Upper lobe of left lung (tissue), 6 donors: ENCODE data around the gene TRPM5. TPM values are rescaled to one million over a fixed set of nuclear protein-coding genes. Genes with fewer than 3 reads are reported as not detected.

Source experiments
- ATAC-seq, 2 donors: fragments of 200-7000 bp; cut with Tn5 transposase; one replicate each; pipeline ENCODE4 v1.9.1; 2022; ENCODE audit warnings: mild to moderate bottlenecking in 2 of 2, moderate library complexity in 2 of 2; ENCODE audit not compliant: low FRiP score in 2 of 2
- DNase-seq, 2 donors: peaks; one replicate each; pipeline ENCODE4 v3.0.0-alpha.2; 2019 to 2020
- H3K27ac ChIP-seq, 4 donors: fragments of 200-600 bp; sonication (generic); one replicate each; pipeline ENCODE4 v1.5.1; 2016 to 2019
- H3K27me3 ChIP-seq, 4 donors: fragments of 200-600 bp; sonication (generic); one replicate each; pipeline ENCODE4 v1.5.1; 2017 to 2019
- H3K36me3 ChIP-seq, 4 donors: fragments of 200-600 bp; sonication (generic); one replicate each; pipeline ENCODE4 v1.5.1; 2016 to 2019
- H3K4me1 ChIP-seq, 4 donors: fragments of 200-600 bp; sonication (generic); one replicate each; pipeline ENCODE4 v1.5.1; 2018 to 2019
- H3K4me3 ChIP-seq, 4 donors: fragments of 200-600 bp; sonication (generic); one replicate each; pipeline ENCODE4 v1.5.1; 2017 to 2019; ENCODE audit warnings: mild to moderate bottlenecking in 2 of 4, moderate library complexity in 1 of 4
- H3K9me3 ChIP-seq, 4 donors: fragments of 200-600 bp; sonication (generic); one replicate each; pipeline ENCODE4 v1.5.1; 2018 to 2019
- EP300 ChIP-seq, 4 donors: sonication (generic); formaldehyde crosslinking; IDR thresholded peaks; one replicate each; pipeline ENCODE4 v1.5.1; 2017; ENCODE audit warnings: antibody characterized with exemption in 4 of 4, control low read depth in 2 of 4
- POLR2A ChIP-seq, 4 donors: fragments of 450-650 bp; IDR thresholded peaks; one replicate each; pipeline ENCODE4 v1.5.1; 2016 to 2017; ENCODE audit warnings: antibody characterized with exemption in 4 of 4, mild to moderate bottlenecking in 2 of 4
- POLR2AphosphoS5 ChIP-seq, 2 donors: sonication (generic); formaldehyde crosslinking; IDR thresholded peaks; one replicate each; pipeline ENCODE4 v1.5.1; 2017; ENCODE audit warnings: antibody characterized with exemption in 2 of 2
- WGBS, 2 donors: methylation state at CpG; one replicate each; pipeline ENCODE4 v1.1.5; 2017 to 2018; 5-methylcytosine and 5-hydroxymethylcytosine counted together
- total RNA-seq, 6 donors: library from RNA; depleted of rRNA in 4 of 6; stranded (reverse); fragments of >200 nt in 4 of 6; gene quantifications; one replicate each; pipeline versions ENCODE4 v1.1.0 to v1.2.1, GENCODE V29; 2016 to 2021
- TF ChIP-seq, protein P1 (sequence below), 6 experiments: fragments of 450-650 bp in 4 of 6; fragments of 200-600 bp in 2 of 6; sonication (generic) in 2 of 6; IDR thresholded peaks; one replicate each; pipeline ENCODE4 v1.5.1; 2016 to 2019; ENCODE audit warnings: antibody characterized with exemption in 6 of 6
- donor health status: DM: no; HTN: no; CAD: no; lungs with moderate emphysema.
- donor health status: DM: no; HTN: yes; CAD: no; lungs with severe emphysema.

The TRPM5 gene
- total RNA-seq, 6 donors from 2014 or later = not detected

- no peak overlapping the region for H3K27ac ChIP-seq
- ATAC-seq (no peak), DNase-seq (peak in 1 of 2 donors; percentile 57)
- TF ChIP-seq EP300 (IDR thresholded peaks at IDR 0.05) (no peak), POLR2A (IDR thresholded peaks at IDR 0.05) (no peak), POLR2AphosphoS5 (IDR thresholded peaks at IDR 0.05) (no peak)
- TF ChIP-seq, protein P1, sequence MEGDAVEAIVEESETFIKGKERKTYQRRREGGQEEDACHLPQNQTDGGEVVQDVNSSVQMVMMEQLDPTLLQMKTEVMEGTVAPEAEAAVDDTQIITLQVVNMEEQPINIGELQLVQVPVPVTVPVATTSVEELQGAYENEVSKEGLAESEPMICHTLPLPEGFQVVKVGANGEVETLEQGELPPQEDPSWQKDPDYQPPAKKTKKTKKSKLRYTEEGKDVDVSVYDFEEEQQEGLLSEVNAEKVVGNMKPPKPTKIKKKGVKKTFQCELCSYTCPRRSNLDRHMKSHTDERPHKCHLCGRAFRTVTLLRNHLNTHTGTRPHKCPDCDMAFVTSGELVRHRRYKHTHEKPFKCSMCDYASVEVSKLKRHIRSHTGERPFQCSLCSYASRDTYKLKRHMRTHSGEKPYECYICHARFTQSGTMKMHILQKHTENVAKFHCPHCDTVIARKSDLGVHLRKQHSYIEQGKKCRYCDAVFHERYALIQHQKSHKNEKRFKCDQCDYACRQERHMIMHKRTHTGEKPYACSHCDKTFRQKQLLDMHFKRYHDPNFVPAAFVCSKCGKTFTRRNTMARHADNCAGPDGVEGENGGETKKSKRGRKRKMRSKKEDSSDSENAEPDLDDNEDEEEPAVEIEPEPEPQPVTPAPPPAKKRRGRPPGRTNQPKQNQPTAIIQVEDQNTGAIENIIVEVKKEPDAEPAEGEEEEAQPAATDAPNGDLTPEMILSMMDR (IDR thresholded peaks at IDR 0.05) = no peak
- H3K27me3 ChIP-seq = no peaks in the 10 kb centered on the region
- WGBS, 2 donors = 87 to 89% methylated on average over 8 to 15 of the region's 15 CpGs
- H3K4me3 ChIP-seq = no peak overlapping the region
- H3K4me1 ChIP-seq = no peaks in the 10 kb centered on the region
- no peaks in the 10 kb centered on the region for H3K9me3 ChIP-seq
- H3K36me3 ChIP-seq = no peaks in the 10 kb centered on the region
These were observed 12.1 kb downstream of the TRPM5 start for GRCh38 chr11:2432171-2432621.

DNA sequence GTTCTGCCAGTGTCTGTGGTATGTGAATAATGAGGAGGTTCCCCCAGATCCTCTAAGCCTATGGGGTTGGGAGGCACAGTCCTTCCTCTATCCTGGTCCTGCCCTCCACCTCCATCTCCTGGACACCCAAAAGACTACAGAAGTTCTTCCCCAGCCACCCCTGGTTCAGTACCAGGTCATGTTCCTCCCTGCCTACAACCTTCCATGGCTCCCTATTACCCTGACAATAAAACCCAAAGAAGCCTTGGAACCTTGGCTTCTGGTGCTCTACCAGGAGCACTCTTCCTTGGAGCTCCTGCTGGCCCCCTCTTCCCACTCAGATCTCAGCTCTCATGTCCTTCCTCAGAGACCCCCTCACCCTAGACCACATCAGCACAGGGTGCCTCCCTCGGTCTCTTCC is 12.9 kb downstream of the TRPM5 start:
- Histone ChIP-seq H3K4me3 (no peak overlapping the region), H3K4me1 (no peaks in the 10 kb centered on the region), H3K27ac (no peak overlapping the region), H3K27me3 (no peaks in the 10 kb centered on the region), H3K36me3 (no peaks in the 10 kb centered on the region), H3K9me3 (no peaks in the 10 kb centered on the region)
- 95 to 100% methylated on average over 1 of the region's 1 CpG for WGBS, 2 donors
- ATAC-seq (no peak), DNase-seq (no peak)
- TF ChIP-seq POLR2AphosphoS5 (IDR thresholded peaks at IDR 0.05) (no peak), POLR2A (IDR thresholded peaks at IDR 0.05) (no peak), EP300 (IDR thresholded peaks at IDR 0.05) (no peak)
- TF ChIP-seq, protein P1 (IDR thresholded peaks at IDR 0.05) = no peak

DNA sequence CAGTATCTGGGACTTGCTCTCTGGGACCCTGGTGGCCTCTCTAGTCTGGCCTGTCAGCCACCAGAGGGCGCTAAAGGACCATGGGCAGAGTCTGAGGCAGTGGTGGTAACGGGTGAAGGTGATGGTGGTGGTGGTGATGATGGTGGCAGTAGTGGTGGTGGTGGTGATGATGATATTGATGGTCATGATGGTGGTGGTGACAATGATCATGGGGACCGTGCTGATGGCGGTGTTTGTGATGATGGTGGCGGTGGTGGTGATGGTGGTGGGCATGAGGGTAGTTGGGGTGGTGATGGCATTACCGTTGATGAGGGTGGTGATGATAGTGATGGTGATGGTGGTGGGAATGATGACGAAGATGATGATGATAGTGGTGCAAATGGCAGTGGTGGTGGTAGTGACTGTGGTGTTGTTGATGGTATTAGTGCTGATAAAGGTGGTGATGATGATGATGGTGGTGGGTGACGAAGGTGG is 16.0 kb downstream of the TRPM5 start:
- Histone ChIP-seq H3K36me3 (no peaks in the 10 kb centered on the region), H3K27ac (no peak overlapping the region), H3K27me3 (no peaks in the 10 kb centered on the region), H3K9me3 (no peaks in the 10 kb centered on the region), H3K4me1 (no peaks in the 10 kb centered on the region), H3K4me3 (no peak overlapping the region)
- TF ChIP-seq, protein P1 (IDR thresholded peaks at IDR 0.05) = peak; percentile 88 to 95 (median 94)
- TF ChIP-seq POLR2AphosphoS5 (IDR thresholded peaks at IDR 0.05) = no peak
- no peak for TF ChIP-seq EP300 (IDR thresholded peaks at IDR 0.05)
- WGBS, 2 donors = 55 to 61% methylated on average over 8 of the region's 8 CpGs
- DNase-seq (peak in 1 of 2 donors; percentile 79), ATAC-seq (peak; percentile 64 to 75)

DNA sequence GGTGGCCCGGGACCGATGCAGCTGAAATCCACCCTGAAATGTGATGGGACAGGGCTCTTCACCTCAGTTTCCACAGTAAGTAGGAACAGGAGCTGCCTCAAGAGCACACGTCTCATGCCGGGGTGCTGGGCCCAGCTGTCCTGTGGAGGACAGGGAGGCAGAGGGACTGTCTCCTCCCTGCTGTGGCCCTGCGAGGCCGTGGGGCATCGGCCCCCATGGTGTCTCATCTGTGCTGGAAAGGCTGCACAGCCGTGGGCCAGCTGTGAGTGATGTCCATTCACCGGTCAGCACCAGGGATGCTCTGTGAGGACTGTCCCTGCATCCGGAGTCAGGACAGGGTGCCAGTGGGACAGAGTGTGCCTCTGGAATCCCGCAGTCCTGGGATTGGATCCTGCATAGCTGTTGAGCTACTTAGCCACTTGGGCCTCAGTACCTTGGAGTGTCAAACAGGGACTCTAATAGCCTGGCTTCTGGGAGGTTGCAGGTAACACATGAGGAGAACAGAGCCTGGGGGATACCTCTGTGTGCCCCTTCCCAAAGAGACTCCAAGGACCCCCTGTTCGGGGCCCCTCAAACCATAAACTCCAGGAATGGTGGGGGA is 16.5 kb downstream of the TRPM5 start:
- Histone ChIP-seq H3K4me3 (no peak overlapping the region), H3K4me1 (no peaks in the 10 kb centered on the region), H3K27ac (no peak overlapping the region), H3K27me3 (no peaks in the 10 kb centered on the region), H3K36me3 (no peaks in the 10 kb centered on the region), H3K9me3 (no peaks in the 10 kb centered on the region)
- no peak for TF ChIP-seq EP300 (IDR thresholded peaks at IDR 0.05)
- TF ChIP-seq POLR2A (IDR thresholded peaks at IDR 0.05) = no peak
- TF ChIP-seq POLR2AphosphoS5 (IDR thresholded peaks at IDR 0.05) = no peak
- TF ChIP-seq, protein P1 (IDR thresholded peaks at IDR 0.05) = no peak
- ATAC-seq (peak in 1 of 2 donors; percentile 1), DNase-seq (peak in 1 of 2 donors; percentile 65)
- 65 to 81% methylated on average over 11 to 12 of the region's 12 CpGs for WGBS, 2 donors
